K562 treated with DMSO at 1 percent for 12 hours (cell line): ENCODE measurements around the gene OR2T29. TPM values are rescaled to one million over a fixed set of nuclear protein-coding genes. Genes with fewer than 3 reads are reported as not detected.

Source experiments
- total RNA-seq: library from RNA; unstranded; fragments of 300-600 nt; gene quantifications from 2 replicates; pipeline ENCODE4 v1.2.3, GENCODE V29; 2022; ENCODE audit not compliant: insufficient read depth

Gene OR2T29
- not detected in 2 replicates for total RNA-seq

GRCh38 chr1:248562672-248563071 lies at the start of gene OR2T29:
OR2T29 (minus strand) TSS chr1:248562772; CDS start chr1:248559491, 3,281 bp downstream.

GRCh38 chr1:248597589-248597988 lies 35.0 kb upstream of the OR2T29 start, which contains the start of gene OR2T10:
OR2T10 (minus strand) TSS chr1:248597700; CDS start chr1:248593768, 3,932 bp downstream.

GRCh38 chr1:248574657-248575056 lies 12.1 kb upstream of the OR2T29 start, which contains the start of gene OR2T34:
OR2T34 (minus strand) TSS chr1:248574757; CDS start chr1:248574757, 0 bp downstream.

GRCh38 chr1:248507773-248508172 lies 54.8 kb downstream of the OR2T29 start, which contains the start of gene OR2G6:
OR2G6 (plus strand) TSS chr1:248508073; CDS start chr1:248521647, 13,574 bp downstream.

Other genes starting within 250 kb of the OR2T29 start
- gene OR2M7, start 238.2 kb downstream of the OR2T29 start, total RNA-seq: not detected in 2 replicates
- not detected in 2 replicates for gene OR14C36, start 214.0 kb downstream of the OR2T29 start, total RNA-seq
- gene OR2T4, start 201.1 kb downstream of the OR2T29 start, total RNA-seq: not detected in 2 replicates
- gene OR2T6, start 187.0 kb downstream of the OR2T29 start, total RNA-seq: not detected in 2 replicates
- gene OR2T1, start 159.7 kb downstream of the OR2T29 start, total RNA-seq: not detected in 2 replicates
- not detected in 2 replicates for gene OR2T2, start 117.1 kb downstream of the OR2T29 start, total RNA-seq
- gene OR2T3, start 89.4 kb downstream of the OR2T29 start, total RNA-seq: not detected in 2 replicates
- gene OR2T5, start 74.2 kb downstream of the OR2T29 start, total RNA-seq: not detected in 2 replicates
- not detected in 2 replicates for gene OR2G6, start 54.7 kb downstream of the OR2T29 start, total RNA-seq
- gene OR2T34, start 12.0 kb upstream of the OR2T29 start, total RNA-seq: not detected in 2 replicates
- gene OR2T10, start 34.9 kb upstream of the OR2T29 start, total RNA-seq: not detected in 2 replicates
- gene OR2T11, start 72.3 kb upstream of the OR2T29 start, total RNA-seq: not detected in 2 replicates
- gene OR2T35, start 82.5 kb upstream of the OR2T29 start, total RNA-seq: not detected in 2 replicates
- not detected in 2 replicates for gene OR2T27, start 92.8 kb upstream of the OR2T29 start, total RNA-seq
- gene OR14I1, start 140.0 kb upstream of the OR2T29 start, total RNA-seq: not detected in 2 replicates
- 0.82 and 2.5 TPM in 2 replicates for gene LYPD8, start 193.0 kb upstream of the OR2T29 start, total RNA-seq